AG20443 (cell line): ENCODE measurements around the gene ZNF37A.
"Not testable (repeated sequence)": the region's sequence is repeated elsewhere in the genome, so short reads cannot be mapped to it uniquely, and the experiment has no call there.

Experiments used
- DNase-seq: peaks from one replicate; pipeline ENCODE4 v3.0.0; 2012; ENCODE audit warnings: low spot score, mixed read lengths

ZNF37A gene

GRCh38 chr10:38150891-38151463, 56.8 kb downstream of the ZNF37A start:
- DNase-seq, result not testable (repeated sequence)

GRCh38 chr10:38156416-38157269, 62.5 kb downstream of the ZNF37A start:
- DNase-seq, result no peak

- no peak for DNase-seq
Observed at GRCh38 chr10:38157270-38157685, 63.1 kb downstream of the ZNF37A start.

GRCh38 chr10:38159004-38159403, 64.9 kb downstream of the ZNF37A start:
- DNase-seq, result no peak

- no peak for DNase-seq
Observed at GRCh38 chr10:38163617-38164016, 69.5 kb downstream of the ZNF37A start.

- DNase-seq, result no peak
Observed at GRCh38 chr10:38174336-38174735, 80.2 kb downstream of the ZNF37A start.

- DNase-seq, result no peak
Observed at GRCh38 chr10:38184477-38184876, 90.3 kb downstream of the ZNF37A start.
